Esophagus muscularis mucosa (tissue), 4 donors: ENCODE data around the gene SOD1. TPM values are rescaled to one million over a fixed set of nuclear protein-coding genes. Genes with fewer than 3 reads are reported as not detected.
"Not testable (repeated sequence)": the region's sequence is repeated elsewhere in the genome, so short reads cannot be mapped to it uniquely, and the experiment has no call there.

Experiments used
- DNase-seq: peaks from one replicate; pipeline ENCODE4 v3.0.0-alpha.2; 2017; ENCODE audit errors: extremely low spot score
- H3K27ac ChIP-seq, 4 donors: fragments of 200-600 bp; sonication (generic); replicated peaks in 1 of 4; 1 replicate in 3 of 4; 2 replicates in 1 of 4; pipeline ENCODE4 v1.5.1; 2016 to 2019; ENCODE audit warnings: mild to moderate bottlenecking in 1 of 4
- H3K27me3 ChIP-seq, 4 donors: fragments of 200-600 bp; sonication (generic); one replicate each; pipeline versions ENCODE4 v1.5.1 to v1.6.0; 2016 to 2019
- H3K36me3 ChIP-seq, 4 donors: fragments of 200-600 bp; sonication (generic); one replicate each; pipeline ENCODE4 v1.5.1; 2016 to 2019
- H3K4me1 ChIP-seq, 4 donors: fragments of 200-600 bp; sonication (generic); one replicate each; pipeline ENCODE4 v1.5.1; 2016 to 2019
- H3K4me3 ChIP-seq, 4 donors: fragments of 200-600 bp; sonication (generic); 1 replicate in 2 of 4; 2 replicates in 2 of 4; pipeline ENCODE4 v1.5.1; 2016 to 2019; ENCODE audit warnings: mild to moderate bottlenecking in 4 of 4, moderate library complexity in 1 of 4
- H3K9me3 ChIP-seq, 4 donors: fragments of 200-600 bp; sonication (generic); 1 replicate in 3 of 4; 2 replicates in 1 of 4; pipeline ENCODE4 v1.5.1; 2016 to 2019
- EP300 ChIP-seq: sonication (generic); formaldehyde crosslinking; IDR thresholded peaks from one replicate; pipeline ENCODE4 v1.6.1; 2017; ENCODE audit warnings: antibody characterized with exemption
- POLR2A ChIP-seq: fragments of 450-650 bp; IDR thresholded peaks from one replicate; pipeline ENCODE4 v1.6.1; 2017; ENCODE audit warnings: antibody characterized with exemption, moderate library complexity, mild to moderate bottlenecking, low read depth
- POLR2AphosphoS5 ChIP-seq, 2 donors: sonication (generic); formaldehyde crosslinking; IDR thresholded peaks; one replicate each; pipeline ENCODE4 v1.6.1; 2017; ENCODE audit warnings: antibody characterized with exemption in 2 of 2
- WGBS: methylation state at CpG from one replicate; pipeline ENCODE4 v1.1.5; 2018; 5-methylcytosine and 5-hydroxymethylcytosine counted together
- intact Hi-C: fragments of 100-400 bp; cut with DNase I; formaldehyde crosslinking; loops from one replicate; pipeline ENCODE4 v1.15.1; 2023
- total RNA-seq, 4 donors: library from RNA; depleted of rRNA; stranded (reverse); fragments of >200 nt; gene quantifications; one replicate each; pipeline versions ENCODE4 v1.1.0 to v1.2.1, GENCODE V29; 2016
- TF ChIP-seq, protein P1 (sequence below), 3 experiments: fragments of 200-600 bp in 2 of 3; fragments of 450-650 bp in 1 of 3; sonication (generic) in 2 of 3; IDR thresholded peaks; one replicate each; pipeline ENCODE4 v1.5.1; 2017 to 2019; ENCODE audit warnings: antibody characterized with exemption in 3 of 3, mild to moderate bottlenecking in 2 of 3, moderate library complexity in 1 of 3

Gene SOD1
- total RNA-seq, 4 donors from 2014 or later, result 185 to 258 (median 222) TPM

DNA sequence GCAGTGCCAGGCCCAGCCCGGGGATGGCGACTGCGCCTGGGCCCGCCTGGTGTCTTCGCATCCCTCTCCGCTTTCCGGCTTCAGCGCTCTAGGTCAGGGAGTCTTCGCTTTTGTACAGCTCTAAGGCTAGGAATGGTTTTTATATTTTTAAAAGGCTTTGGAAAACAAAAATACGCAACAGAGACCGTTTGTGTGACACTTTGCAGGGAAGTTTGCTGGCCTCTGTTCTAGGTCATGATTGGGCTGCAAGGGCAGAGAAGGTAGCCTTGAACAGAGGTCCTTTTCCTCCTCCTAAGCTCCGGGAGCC lies 719 bp downstream of the SOD1 start:
- intact Hi-C loops, result loop anchor here (2.0 to 10.0 kb wide), 2 partner anchors 73 to 615 kb away; partner anchors contain the start of genes MIS18A and SCAF4
- H3K4me3 ChIP-seq, result peak overlapping the region; percentile 89 to 96 (median 91)
- no peaks in the 10 kb centered on the region for H3K9me3 ChIP-seq
- TF ChIP-seq, protein P1, sequence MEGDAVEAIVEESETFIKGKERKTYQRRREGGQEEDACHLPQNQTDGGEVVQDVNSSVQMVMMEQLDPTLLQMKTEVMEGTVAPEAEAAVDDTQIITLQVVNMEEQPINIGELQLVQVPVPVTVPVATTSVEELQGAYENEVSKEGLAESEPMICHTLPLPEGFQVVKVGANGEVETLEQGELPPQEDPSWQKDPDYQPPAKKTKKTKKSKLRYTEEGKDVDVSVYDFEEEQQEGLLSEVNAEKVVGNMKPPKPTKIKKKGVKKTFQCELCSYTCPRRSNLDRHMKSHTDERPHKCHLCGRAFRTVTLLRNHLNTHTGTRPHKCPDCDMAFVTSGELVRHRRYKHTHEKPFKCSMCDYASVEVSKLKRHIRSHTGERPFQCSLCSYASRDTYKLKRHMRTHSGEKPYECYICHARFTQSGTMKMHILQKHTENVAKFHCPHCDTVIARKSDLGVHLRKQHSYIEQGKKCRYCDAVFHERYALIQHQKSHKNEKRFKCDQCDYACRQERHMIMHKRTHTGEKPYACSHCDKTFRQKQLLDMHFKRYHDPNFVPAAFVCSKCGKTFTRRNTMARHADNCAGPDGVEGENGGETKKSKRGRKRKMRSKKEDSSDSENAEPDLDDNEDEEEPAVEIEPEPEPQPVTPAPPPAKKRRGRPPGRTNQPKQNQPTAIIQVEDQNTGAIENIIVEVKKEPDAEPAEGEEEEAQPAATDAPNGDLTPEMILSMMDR (IDR thresholded peaks at IDR 0.05), result no peak
- TF ChIP-seq POLR2AphosphoS5 (IDR thresholded peaks at IDR 0.05) (peak in 1 of 2 donors; percentile 11), POLR2A (no peak), EP300 (no peak)
- H3K36me3 ChIP-seq, result peaks cover 5 to 25% (median 15%) of the 10 kb centered on the region in 4 donors
- 0% methylated on average over 11 of the region's 12 CpGs for WGBS
- peak overlapping the region; percentile 90 to 97 (median 95) for H3K27ac ChIP-seq
- no peak for DNase-seq
- H3K4me1 ChIP-seq, result peaks cover 29 to 54% (median 51%) of the 10 kb centered on the region in 4 donors
- H3K27me3 ChIP-seq, result no peaks in the 10 kb centered on the region

DNA sequence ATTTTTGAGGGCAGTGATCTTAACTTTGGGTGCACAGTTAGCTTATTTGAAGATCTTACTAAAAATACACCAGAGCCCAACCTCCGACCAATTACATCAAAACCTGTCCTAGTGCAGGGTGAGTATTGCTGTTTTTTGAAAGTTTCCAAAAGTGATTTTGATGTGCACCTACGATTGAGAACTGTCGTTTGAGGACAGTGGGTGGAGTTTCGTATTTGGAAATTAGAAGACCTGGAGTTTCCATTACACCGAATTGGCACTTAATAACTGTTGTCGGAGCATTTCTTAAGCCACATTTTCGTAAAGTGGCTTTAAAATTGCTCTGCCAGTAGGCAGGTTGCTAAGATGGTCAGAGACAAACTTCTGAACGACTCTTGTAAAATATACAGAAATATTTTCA lies 1.1 kb downstream of the SOD1 start:
- H3K27me3 ChIP-seq, result no peaks in the 10 kb centered on the region
- peak overlapping the region; percentile 89 to 96 (median 91) for H3K4me3 ChIP-seq
- DNase-seq, result no peak
- H3K9me3 ChIP-seq, result no peaks in the 10 kb centered on the region
- peaks cover 33 to 57% (median 55%) of the 10 kb centered on the region in 4 donors for H3K4me1 ChIP-seq
- WGBS, result 20% methylated on average over 8 of the region's 8 CpGs
- TF ChIP-seq, protein P1 (IDR thresholded peaks at IDR 0.05), result no peak
- no peak for TF ChIP-seq POLR2AphosphoS5 (IDR thresholded peaks at IDR 0.05)
- TF ChIP-seq EP300, result no peak
- TF ChIP-seq POLR2A, result no peak
- H3K36me3 ChIP-seq, result peaks cover 5 to 29% (median 17%) of the 10 kb centered on the region in 4 donors
- H3K27ac ChIP-seq, result peak overlapping the region; percentile 90 to 97 (median 95)
- intact Hi-C loops, result loop anchor here (2.0 to 10.0 kb wide), 2 partner anchors 72 to 614 kb away; partner anchors contain the start of genes MIS18A and SCAF4

DNA sequence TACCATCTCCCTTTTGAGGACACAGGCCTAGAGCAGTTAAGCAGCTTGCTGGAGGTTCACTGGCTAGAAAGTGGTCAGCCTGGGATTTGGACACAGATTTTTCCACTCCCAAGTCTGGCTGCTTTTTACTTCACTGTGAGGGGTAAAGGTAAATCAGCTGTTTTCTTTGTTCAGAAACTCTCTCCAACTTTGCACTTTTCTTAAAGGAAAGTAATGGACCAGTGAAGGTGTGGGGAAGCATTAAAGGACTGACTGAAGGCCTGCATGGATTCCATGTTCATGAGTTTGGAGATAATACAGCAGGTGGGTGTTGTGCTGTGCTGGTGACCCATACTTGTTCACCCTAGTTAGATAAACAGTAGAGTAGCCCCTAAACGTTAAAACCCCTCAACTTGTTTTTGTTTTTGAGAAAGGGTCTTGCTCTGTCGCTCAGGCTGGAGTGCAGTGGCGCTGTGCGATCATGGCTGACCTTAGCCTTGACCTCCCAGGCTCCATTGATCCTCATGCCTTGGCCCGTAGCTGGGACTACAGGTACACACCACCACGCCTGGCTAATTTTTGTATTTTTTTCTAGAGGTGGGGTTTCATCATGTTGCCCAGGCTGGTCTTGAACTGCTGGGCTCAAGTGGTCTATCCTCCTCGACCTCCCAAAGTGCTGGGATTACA lies 4.2 kb downstream of the SOD1 start:
- 88% methylated on average over 7 of the region's 7 CpGs for WGBS
- intact Hi-C loops, result loop anchor here (10.0 kb wide), 1 partner anchor 611 kb away; the partner anchor contains the start of gene MIS18A
- H3K36me3 ChIP-seq, result peaks cover 21 to 61% (median 41%) of the 10 kb centered on the region in 4 donors

DNA sequence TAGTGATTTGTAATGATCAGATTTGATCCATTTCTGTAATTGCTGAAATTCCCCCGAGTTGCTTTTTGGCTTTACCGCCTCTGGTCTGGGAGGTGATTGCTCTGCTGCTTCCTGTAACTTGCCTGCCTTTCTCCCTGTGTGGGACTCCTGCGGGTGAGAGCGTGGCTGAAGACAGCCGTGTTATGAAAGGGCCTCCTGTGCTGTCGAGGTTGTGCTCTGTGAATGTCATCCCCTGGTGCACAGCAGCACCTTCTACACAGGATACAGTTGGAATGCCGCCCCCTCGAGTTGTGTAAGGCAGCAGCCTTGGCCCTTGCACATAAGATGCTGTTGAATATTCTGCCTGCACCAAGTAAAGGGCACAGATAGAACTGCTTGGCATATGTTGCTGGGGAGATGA lies 5.9 kb downstream of the SOD1 start:
- no peak for DNase-seq
- Histone ChIP-seq H3K9me3 (no peaks in the 10 kb centered on the region), H3K27me3 (no peaks in the 10 kb centered on the region), H3K27ac (no peak overlapping the region), H3K4me1 (peaks cover 33 to 58% (median 53%) of the 10 kb centered on the region in 4 donors), H3K36me3 (peaks cover 34 to 77% (median 54%) of the 10 kb centered on the region in 4 donors), H3K4me3 (no peak overlapping the region)
- intact Hi-C loops, result loop anchor here (10.0 kb wide), 1 partner anchor 609 kb away; the partner anchor contains the start of gene MIS18A
- TF ChIP-seq EP300 (no peak), POLR2A (no peak), POLR2AphosphoS5 (IDR thresholded peaks at IDR 0.05) (no peak)
- TF ChIP-seq, protein P1 (IDR thresholded peaks at IDR 0.05), result no peak
- 60% methylated on average over 8 of the region's 8 CpGs for WGBS

More for the DNA sequence above, 4.2 kb downstream of the SOD1 start:
- no peak for TF ChIP-seq POLR2AphosphoS5 (IDR thresholded peaks at IDR 0.05)
- no peak for TF ChIP-seq POLR2A
- TF ChIP-seq EP300, result no peak
- TF ChIP-seq, protein P1 (IDR thresholded peaks at IDR 0.05), result no peak
- Histone ChIP-seq H3K4me3 (no peak overlapping the region), H3K27ac (no peak overlapping the region), H3K9me3 (no peaks in the 10 kb centered on the region), H3K4me1 (peaks cover 33 to 61% (median 57%) of the 10 kb centered on the region in 4 donors), H3K27me3 (no peaks in the 10 kb centered on the region)
- no peak for DNase-seq

DNA sequence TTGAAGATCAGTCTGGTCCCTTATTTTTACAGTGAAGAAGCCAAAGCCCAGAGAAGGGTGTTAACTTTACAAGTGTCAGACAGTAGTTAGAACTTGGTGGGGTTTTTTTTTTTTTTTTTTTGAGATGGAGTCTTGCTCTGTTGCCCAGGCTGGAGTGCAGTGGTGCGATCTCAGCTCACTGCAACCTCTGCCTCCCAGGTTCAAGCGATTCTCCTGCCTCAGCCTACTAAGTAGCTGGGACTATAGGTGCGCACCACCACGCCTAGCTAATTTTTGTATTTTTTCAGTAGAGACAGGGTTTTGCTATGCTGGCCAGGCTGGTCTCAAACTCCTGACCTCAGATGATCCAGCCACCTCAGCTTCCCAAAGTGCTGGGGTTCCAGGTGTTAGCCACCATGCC lies 6.4 kb downstream of the SOD1 start:
- not testable (repeated sequence) for H3K27me3 ChIP-seq, DNase-seq, H3K9me3 ChIP-seq, H3K4me3 ChIP-seq
- intact Hi-C loops, result loop anchor here (10.0 kb wide), 1 partner anchor 609 kb away; the partner anchor contains the start of gene MIS18A
- Histone ChIP-seq H3K36me3 (peaks cover 34 to 78% (median 57%) of the 10 kb centered on the region in 4 donors), H3K4me1 (peaks cover 33 to 54% (median 49%) of the 10 kb centered on the region in 4 donors), H3K27ac (peak overlapping the region in 1 of 4 donors; percentile 10)
- 95% methylated on average over 4 of the region's 4 CpGs for WGBS
